GM18873 (cell line): ENCODE results near the gene MPV17L.
"Not testable (repeated sequence)": the region's sequence is repeated elsewhere in the genome, so short reads cannot be mapped to it uniquely, and the experiment has no call there.

Source experiments
- ATAC-seq: cut with Tn5 transposase; IDR thresholded peaks from one replicate; pipeline ENCODE4 v1.9.1; 2021; ENCODE audit warnings: mild to moderate bottlenecking, moderate library complexity, moderate number of reproducible peaks; ENCODE audit not compliant: unreplicated experiment, low FRiP score

Gene MPV17L

GRCh38 chr16:15395631-15396508, at the start of gene MPV17L:
TSS of gene MPV17L (plus strand) at chr16:15395754. CDS start at chr16:15395898, 144 bp downstream.
- ATAC-seq = not testable (repeated sequence)

GRCh38 chr16:15348721-15349120, 46.8 kb upstream of the MPV17L start:
- ATAC-seq = not testable (repeated sequence)

DNA sequence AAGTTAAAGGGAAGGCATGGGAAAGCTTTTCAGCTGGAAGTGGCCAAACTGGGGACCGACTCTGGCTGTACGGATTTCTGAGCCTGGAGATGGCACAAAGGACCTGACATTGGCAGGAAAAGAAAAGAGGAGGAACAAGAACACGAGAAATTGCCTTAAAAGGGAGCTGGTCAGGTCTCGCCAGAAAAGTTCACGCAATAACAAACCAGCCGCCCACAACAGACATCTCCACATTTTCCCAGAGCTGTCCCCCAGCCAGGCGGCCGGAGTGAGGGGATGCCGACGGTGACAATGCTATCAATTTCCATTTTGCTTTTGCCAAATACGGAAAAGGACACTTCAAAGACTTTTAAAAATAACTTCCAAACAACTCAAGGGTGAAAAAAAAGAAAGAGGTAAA, 44.3 kb upstream of the MPV17L start:
- not testable (repeated sequence) for ATAC-seq

DNA sequence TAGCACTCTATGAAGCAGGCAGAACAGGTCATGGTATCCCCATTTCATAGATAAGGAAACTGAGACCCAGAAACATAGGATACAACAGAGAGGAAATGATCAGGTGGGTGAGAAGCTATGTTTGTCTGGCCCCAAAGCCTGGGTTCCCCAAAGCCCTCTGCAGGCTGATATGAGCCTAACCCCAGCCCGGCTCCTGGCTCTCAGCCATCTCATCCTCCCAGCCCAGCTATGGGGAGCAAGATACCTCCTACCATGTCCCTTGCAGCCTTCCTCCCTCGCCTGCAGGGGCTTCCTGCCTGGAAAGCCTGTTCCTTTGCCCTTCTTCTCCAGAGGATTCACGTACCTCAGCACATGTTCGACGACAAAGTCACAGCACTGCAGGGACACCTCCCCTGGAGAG, 43.8 kb upstream of the MPV17L start:
- ATAC-seq = not testable (repeated sequence)

GRCh38 chr16:15352852-15353251, 42.7 kb upstream of the MPV17L start:
- ATAC-seq = not testable (repeated sequence)

DNA sequence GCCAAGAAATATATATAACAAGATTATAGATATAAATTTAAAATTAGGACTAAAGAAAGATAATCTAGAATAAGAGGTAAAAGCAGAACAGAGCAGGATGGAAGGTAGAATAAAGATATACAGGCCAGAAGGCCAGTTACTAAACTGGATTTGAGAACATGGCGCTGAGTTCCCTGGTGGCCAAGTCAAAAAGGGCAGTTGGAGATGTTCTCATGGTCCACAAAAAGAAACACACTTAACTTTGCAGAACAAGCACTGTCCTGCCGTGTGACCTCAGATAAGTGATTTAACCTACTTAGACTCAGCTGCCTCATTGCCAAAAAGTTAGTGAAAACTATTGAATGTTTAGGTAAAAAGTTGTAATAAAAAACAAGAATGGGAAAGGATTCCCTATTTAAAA, 40.7 kb upstream of the MPV17L start:
- not testable (repeated sequence) for ATAC-seq

DNA sequence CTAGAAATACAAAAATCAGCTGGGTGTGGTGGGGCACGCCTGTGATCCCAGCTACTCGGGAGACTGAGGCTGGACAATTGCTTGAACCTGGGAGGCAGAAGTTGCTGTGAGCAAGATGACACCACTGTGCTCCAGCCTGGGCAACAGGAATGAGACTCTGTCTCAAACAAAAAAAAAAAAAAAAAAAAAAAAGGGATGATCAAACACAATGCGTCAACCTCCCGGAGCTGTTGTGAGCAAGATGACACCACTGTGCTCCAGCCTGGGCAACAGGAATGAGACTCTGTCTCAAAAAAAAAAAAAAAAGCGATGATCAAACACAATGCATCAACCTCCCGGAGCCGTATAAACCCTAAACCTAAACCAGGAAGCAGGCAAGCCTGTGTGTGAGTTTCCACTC, 38.1 kb upstream of the MPV17L start:
- ATAC-seq = not testable (repeated sequence)

DNA sequence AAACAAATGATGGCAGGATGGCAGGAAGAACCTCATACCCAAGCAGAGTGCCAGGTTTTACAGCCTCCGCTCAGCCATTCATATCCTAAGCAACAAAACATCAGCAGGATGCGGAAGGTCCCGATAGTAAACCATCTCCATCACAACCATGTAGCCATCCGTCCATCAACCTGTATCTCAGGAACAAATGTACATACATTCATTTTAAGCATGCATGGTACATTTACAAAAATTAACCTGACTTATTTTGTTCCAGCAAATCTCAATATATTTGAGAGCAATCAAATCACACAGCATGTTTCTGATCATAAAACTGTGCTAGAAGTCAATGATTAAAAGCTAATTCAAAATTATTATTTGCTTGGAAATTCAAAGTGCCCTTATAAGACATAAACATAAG, 17.4 kb upstream of the MPV17L start, which contains the start of gene NPIPA5:
Gene NPIPA5, minus strand, starts transcription at position 101 of the 400 bp plus-strand sequence. Its CDS starts 0 bp downstream, at position 101.
- ATAC-seq = not testable (repeated sequence)

GRCh38 chr16:15382810-15383209, 12.7 kb upstream of the MPV17L start:
- not testable (repeated sequence) for ATAC-seq

GRCh38 chr16:15388060-15388459, 7.5 kb upstream of the MPV17L start:
- not testable (repeated sequence) for ATAC-seq

DNA sequence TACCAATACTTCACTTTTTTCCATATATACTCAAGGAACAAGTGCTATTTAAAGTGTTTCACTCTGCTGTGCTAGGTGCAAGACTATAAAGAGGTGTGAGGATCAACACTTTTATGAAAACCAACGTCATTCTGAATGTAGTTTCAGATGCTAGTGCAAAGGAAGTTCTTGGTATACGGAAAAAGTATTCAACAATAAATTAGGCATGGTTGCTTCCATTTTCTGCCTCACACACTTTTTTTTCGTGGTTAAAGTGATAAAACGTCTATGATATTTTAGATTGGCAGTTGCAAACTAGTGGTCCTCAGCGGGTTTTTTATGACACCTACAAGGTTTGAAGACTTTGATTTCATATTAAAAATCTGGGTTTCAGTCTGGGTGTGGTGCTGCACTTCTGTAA, 5.6 kb upstream of the MPV17L start:
- not testable (repeated sequence) for ATAC-seq

DNA sequence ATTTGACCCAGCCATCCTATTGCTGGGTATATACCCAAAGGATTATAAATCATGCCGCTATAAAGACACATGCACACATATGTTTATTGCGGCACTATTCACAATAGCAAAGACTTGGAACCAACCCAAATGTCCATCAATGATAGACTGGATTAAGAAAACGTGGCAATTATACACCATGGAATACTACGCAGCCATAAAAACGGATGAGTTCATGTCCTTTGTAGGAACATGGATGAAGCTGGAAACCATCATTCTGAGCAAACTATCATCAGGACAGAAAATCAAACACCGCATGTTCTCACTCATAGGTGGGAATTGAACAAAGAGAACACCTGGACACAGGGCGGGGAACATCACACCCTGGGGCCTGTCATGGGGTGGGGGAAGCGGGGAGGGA, 2.5 kb upstream of the MPV17L start:
- ATAC-seq = not testable (repeated sequence)

GRCh38 chr16:15396509-15396829, 915 bp downstream of the MPV17L start:
- ATAC-seq = not testable (repeated sequence)

GRCh38 chr16:15396948-15397594, 1.5 kb downstream of the MPV17L start:
- ATAC-seq = no peak

- no peak for ATAC-seq
Observed at GRCh38 chr16:15398618-15399316, 3.2 kb downstream of the MPV17L start.

GRCh38 chr16:15399317-15399716, 3.8 kb downstream of the MPV17L start:
- ATAC-seq = no peak

GRCh38 chr16:15400314-15400713, 4.8 kb downstream of the MPV17L start:
- ATAC-seq = not testable (repeated sequence)

GRCh38 chr16:15401972-15402371, 6.4 kb downstream of the MPV17L start:
- no peak for ATAC-seq

DNA sequence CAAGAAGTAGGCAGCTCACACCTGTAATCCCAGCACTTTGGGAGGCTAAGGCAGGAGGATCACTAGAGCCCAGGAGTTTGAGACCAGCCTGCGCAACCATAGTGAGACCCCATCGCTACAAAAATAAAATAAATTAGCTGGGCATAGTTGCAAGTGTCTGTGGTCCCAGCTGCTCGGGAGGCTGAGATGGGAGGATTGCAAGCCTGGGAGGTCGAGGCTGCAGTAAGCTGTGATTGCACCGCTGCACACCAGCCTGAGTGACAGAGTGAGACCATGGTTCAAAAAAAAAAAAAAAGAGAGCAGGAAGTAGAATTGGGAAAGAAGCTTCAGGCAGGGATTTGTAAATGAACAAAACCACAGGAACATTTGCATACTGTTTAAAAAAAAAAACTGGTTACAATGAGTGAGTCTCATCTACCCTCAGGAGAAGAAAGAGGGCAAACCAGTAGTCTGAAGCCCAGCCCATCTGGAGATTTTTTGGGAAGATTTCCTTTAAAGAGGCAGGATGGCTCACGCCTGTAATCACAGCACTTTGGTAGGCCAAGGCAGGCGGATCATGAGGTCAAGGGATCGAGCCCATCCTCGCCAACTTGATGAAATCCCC, 7.9 kb downstream of the MPV17L start:
- ATAC-seq = no peak

- ATAC-seq = not testable (repeated sequence)
Observed at GRCh38 chr16:15404091-15404490, 8.5 kb downstream of the MPV17L start.

DNA sequence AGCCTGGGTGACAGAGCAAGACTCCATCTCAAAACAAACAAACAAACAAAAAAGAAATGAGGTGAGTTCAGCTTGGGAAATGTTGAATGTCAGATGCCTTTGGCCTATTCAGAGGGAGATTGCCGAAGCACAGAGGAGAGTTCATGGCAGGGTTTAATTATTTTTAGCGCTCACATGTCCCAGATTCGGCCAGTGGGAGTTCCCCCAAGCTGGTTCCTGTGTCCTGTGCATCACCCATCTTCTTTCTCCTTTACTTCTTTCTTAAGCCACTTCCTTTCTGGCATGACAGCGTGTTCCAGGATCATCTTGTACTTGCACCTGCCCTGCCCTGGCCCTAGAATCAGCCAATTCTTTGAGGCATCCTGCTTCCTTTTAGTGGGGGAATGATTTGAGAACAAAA, 9.2 kb downstream of the MPV17L start:
- ATAC-seq = no peak
